Ishikawa (cell line): ENCODE data around the gene KLK15.

ENCODE experiments used
- CEBPB ChIP-seq: IDR thresholded peaks from 2 replicates; pipeline ENCODE4 v1.6.1; 2012
- CREB1 ChIP-seq: IDR thresholded peaks from 2 replicates; pipeline ENCODE4 v1.6.1; 2012; ENCODE audit warnings: low read depth
- EGR1 ChIP-seq: IDR thresholded peaks from 2 replicates; pipeline ENCODE4 v1.6.1; 2012
- EP300 ChIP-seq: IDR thresholded peaks from 2 replicates; pipeline ENCODE4 v1.6.1; 2012; ENCODE audit warnings: borderline replicate concordance
- FOXM1 ChIP-seq: IDR thresholded peaks from 2 replicates; pipeline ENCODE4 v1.6.1; 2012; ENCODE audit warnings: low read depth, borderline replicate concordance
- MAX ChIP-seq: IDR thresholded peaks from 2 replicates; pipeline ENCODE4 v1.6.1; 2012
- NFIC ChIP-seq: IDR thresholded peaks from 2 replicates; pipeline ENCODE4 v1.6.1; 2012
- RAD21 ChIP-seq: IDR thresholded peaks from 2 replicates; pipeline ENCODE4 v1.6.1; 2012; ENCODE audit warnings: low read depth
- REST ChIP-seq: IDR thresholded peaks from 2 replicates; pipeline ENCODE4 v1.6.1; 2012; ENCODE audit warnings: low read depth, mild to moderate bottlenecking
- TAF1 ChIP-seq: IDR thresholded peaks from 2 replicates; pipeline ENCODE4 v1.6.1; 2012; ENCODE audit warnings: low read depth, mild to moderate bottlenecking
- TCF12 ChIP-seq: IDR thresholded peaks from 2 replicates; pipeline ENCODE4 v1.6.1; 2012; ENCODE audit warnings: low read depth
- TEAD4 ChIP-seq: IDR thresholded peaks from 2 replicates; pipeline ENCODE4 v1.6.1; 2012
- USF1 ChIP-seq: IDR thresholded peaks from 2 replicates; pipeline ENCODE4 v1.6.1; 2012
- YY1 ChIP-seq: IDR thresholded peaks from 2 replicates; pipeline ENCODE4 v1.6.1; 2012; ENCODE audit warnings: low read depth
- ZBTB7A ChIP-seq: IDR thresholded peaks from 2 replicates; pipeline ENCODE4 v1.6.1; 2012; ENCODE audit warnings: low read depth

Gene KLK15

GRCh38 chr19:50798659-50799546 lies 34.5 kb downstream of the KLK15 start:
- TF ChIP-seq USF1 = no peak
- TF ChIP-seq EP300 = no peak
- TF ChIP-seq TAF1 = no peak
- TF ChIP-seq CEBPB = no peak
- no peak for TF ChIP-seq FOXM1
- no peak for TF ChIP-seq ZBTB7A
- no peak for TF ChIP-seq TEAD4
- TF ChIP-seq REST = no peak
- TF ChIP-seq MAX = no peak
- no peak for TF ChIP-seq YY1
- no peak for TF ChIP-seq EGR1
- no peak for TF ChIP-seq NFIC
- TF ChIP-seq CREB1 = no peak
- TF ChIP-seq TCF12 = no peak
- no peak for TF ChIP-seq RAD21

- TF ChIP-seq REST = peak; percentile 65
- no peak for TF ChIP-seq EP300
Measured at GRCh38 chr19:50797781-50798658, 35.4 kb downstream of the KLK15 start.

- TF ChIP-seq CEBPB = no peak
- no peak for TF ChIP-seq EGR1
- TF ChIP-seq FOXM1 = no peak
- no peak for TF ChIP-seq TAF1
- no peak for TF ChIP-seq EP300
- TF ChIP-seq RAD21 = no peak
- no peak for TF ChIP-seq ZBTB7A
- TF ChIP-seq NFIC = no peak
- no peak for TF ChIP-seq REST
- no peak for TF ChIP-seq CREB1
- TF ChIP-seq TCF12 = no peak
- TF ChIP-seq TEAD4 = no peak
- no peak for TF ChIP-seq USF1
- TF ChIP-seq YY1 = no peak
- no peak for TF ChIP-seq MAX
Measured at GRCh38 chr19:50797429-50797780, 36.0 kb downstream of the KLK15 start.
